HG03460 (cell line): Measurements from ENCODE around the gene TMEM97.

ENCODE experiments used
- ATAC-seq: cut with Tn5 transposase; IDR thresholded peaks from one replicate; pipeline ENCODE4 v1.9.1; 2021; ENCODE audit not compliant: unreplicated experiment

Gene TMEM97

DNA sequence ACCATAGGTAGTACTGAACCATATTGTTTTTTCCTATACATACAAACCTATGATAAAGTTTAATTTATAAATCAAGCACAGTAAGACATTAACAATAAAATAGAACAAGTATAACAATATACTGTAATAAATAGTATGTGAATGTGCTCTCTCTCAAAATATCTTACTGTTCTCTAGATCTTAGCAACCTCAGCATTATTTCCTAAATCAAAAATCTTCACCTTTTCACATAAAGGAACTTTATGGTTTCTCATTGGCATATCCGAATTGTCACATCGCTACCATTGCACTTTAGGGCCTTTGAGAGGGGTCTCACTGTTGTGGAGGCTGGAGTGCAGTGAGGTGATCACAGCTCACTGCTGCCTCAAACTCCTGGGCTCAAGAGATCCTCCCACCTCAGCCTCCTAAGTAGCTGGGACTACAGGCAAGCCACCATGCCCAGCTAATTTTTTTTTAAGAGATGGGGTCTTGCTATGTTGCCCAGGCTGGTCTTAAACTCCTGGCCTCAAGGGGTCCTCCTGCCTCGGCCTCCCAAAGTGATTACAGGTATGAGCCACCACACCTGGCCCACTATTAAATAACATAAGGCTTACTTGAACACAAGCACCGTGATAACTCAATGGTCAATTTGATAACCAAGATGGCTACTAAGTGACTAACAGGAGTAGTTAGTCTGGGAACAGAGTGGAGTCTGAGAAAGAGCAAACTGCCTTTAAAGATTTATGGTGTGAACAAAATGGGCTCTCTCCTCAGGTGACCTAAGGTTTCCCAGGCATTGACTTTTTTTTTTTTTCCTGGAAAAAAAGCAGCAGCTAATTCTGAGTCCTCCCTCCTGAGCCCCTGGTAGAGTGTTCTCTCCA, 2.9 kb upstream of the TMEM97 start:
- ATAC-seq: no peak

GRCh38 chr17:28317099-28317965, 1.7 kb upstream of the TMEM97 start:
- ATAC-seq: no peak

GRCh38 chr17:28317966-28318758, 838 bp upstream of the TMEM97 start:
- no peak for ATAC-seq

DNA sequence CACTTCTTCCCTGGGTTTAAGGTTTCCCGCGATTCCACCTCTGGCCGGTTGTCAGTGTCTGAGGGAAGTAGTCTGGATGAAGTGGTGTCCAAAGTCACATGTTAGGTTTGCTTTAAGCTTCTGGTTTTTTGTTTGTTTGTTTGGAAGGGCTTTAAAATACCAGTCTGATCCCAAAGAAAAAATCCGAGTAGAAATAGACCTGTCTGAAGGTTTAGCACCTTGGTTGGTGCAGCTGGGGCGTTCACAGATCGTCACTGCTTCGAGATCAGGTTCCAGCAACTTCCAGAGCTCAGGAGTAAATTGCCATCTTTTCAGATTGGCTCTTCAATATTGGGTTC, 567 bp downstream of the TMEM97 start:
- no peak for ATAC-seq

DNA sequence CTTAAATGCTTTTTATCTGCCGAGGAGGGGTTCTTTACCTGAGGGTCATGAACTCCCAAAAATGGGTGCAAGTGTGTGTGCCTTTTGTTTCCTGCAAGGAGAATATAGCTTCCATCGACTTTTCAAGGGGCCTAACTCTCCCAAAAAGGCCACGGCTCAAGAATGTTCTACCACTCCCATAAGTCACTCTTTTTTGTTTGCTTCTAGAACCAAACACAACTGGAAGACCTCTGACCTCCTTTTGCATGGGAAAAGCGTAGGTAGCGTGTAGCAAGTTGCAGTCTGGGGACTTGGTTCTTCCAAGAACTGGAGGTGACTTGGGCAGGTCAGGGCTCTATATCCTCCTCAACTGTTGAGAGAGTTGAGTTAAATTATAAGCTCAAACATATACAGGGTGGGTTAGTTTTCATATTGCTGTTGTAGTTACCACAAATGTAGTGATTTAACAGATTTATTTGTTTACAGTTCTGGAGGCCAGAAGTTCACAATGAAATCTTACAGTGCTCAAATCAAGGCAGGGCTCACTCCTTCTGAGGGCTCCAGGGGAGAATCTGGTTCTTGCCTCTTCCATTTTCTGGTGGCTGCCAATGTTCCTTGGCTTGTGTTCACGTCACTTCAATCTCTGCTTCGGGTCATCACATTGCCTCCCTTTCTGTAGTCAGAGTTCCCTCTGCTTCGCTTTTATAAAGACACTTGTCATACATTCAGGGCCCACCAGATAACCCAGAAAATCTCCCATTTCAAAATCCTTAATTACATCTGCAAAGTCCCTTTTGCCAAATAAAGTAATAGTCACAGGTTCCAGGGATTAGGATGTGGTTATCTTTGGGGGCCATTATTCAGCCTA, 1.4 kb downstream of the TMEM97 start:
- no peak for ATAC-seq

DNA sequence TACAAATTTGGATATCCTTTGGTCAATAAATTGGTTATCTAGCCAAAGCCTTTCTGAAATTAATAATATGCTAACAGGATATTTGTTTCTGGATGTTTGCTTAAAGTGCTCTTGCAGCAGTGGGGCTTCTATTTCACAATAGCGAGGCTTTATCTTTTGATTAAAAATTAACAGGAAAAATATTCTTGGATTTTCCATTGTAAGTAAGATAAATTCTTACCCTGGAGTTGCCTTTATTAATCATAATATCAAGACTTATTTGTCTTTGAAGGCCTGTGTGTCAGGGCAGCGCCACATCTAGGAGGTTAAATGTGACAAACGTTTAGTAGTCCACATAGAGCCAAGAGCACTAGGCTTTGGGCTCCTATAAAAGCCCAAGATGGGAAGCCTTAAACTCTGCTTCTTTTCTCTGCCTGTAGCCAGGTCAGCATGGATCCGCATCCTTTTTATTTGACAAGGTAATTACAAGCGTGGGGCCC, 5.3 kb downstream of the TMEM97 start:
- ATAC-seq: no peak

DNA sequence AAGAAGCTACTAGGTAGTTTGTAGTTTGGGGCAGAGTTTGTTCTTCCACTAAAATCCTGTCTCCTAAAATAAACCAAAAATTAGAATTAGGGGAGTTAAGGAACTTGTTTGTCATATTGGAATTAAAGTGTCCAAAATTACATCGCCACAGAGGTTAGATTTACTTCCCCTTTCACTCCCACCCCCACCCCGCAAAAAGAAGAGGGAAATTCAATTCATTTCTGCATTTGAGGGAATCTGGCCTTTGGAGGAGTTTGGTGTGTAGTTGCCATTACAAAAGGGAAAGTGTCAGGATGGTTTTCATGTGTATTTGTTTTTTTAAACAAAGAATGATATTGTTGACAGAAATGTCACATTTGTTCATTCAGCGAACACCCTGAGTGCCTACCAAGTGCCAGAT, 5.8 kb downstream of the TMEM97 start:
- ATAC-seq: no peak

DNA sequence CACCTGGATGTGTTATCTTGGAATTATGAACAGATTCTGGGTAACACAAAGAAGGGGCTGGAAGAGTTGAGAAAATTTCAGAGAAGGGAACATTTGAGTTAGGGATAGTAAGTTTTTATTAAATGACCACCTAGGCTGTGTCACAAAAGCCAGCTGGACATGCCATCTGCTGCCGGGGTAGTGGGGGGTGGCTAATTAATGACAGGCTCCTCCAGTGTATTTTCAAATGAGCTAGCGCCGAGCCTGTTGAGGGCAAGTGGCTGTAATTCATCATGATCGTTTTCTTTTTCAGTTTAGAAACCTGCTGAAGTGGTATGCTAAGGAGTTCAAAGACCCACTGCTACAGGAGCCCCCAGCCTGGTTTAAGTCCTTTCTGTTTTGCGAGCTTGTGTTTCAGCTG, 6.2 kb downstream of the TMEM97 start:
- no peak for ATAC-seq

GRCh38 chr17:28326114-28326513, 7.1 kb downstream of the TMEM97 start:
- ATAC-seq: no peak

DNA sequence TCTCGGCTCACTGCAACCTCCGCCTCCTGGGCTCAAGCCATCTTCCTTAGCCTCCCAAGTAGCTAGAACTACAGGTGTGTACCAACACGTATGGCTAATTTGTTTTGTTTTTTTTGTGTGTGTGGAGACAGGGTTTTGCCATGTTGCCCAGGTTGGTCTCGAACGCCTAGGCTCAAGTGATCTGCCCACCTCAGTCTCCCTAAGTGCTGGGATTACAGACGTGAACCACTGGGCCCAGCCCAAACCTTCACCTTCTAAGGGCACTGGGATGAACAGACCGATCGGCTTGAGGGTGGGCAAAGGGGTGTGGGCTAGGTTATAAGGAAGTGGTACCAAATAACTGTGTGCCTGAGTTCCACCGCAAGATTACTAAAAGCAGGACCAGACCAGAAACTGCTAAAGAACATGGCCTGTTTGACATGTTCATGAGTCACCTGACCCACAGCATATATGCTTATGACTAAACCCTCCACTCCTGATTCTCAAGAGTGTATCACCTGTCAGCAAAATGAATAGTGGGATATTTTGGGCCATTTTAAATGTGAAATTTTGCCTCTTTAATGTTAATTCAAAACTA, 8.1 kb downstream of the TMEM97 start:
- no peak for ATAC-seq

DNA sequence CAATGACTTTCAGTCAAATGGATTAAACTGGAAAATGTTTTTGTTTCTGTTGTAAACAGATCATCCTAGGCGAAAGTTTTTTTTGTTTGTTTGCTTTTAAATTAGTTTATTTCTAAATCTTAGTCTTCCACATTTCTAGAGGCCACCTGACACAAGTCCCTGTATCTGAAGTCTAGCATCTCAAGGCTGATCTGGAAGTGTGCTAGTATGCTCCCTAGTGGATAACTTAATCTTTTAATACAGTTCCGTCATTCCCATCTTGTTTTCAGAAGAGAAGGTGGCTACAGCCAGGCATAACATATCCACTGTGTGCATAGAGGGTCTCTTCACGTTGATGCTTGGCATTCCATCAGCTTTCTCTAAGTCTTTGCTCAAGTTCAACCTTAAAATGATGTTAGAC, 8.7 kb downstream of the TMEM97 start:
- no peak for ATAC-seq

DNA sequence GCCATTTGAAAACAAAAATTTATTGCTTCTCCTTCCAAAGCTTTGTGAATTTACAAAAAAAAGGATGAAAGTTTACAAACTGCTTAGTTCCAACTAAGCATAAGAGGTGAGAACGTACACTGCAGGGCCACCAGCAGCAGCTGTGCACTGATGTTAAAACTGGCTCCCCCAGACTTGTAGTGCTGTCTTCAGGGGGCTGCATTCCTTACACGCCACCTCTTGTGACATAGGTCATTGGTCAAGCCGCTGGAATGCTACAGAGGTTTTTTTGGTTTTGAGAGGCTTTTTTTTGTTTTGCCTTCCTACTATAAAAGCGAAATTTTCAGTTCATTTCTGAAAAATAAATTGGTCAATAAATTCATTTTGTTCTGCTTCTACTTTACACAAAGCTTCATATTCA, 9.3 kb downstream of the TMEM97 start:
- no peak for ATAC-seq

DNA sequence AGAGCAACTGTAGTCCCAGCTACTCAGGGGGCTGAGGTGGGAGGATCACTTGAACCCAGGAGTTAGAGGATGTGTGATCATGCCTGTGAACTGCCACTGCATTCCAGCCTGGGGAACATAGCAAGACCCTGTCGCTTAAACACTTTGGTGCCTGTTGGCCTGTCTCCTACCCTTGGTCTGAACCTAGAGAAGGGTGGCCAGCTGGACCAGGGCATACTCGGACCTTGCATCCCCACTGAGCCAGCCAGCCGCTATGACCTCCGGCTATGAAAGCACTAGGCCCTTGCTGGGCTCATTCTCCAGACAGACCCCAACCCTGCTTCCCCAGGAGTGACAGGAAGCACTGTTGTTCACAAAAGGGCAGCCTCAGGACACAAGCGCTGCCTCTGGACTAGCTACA, 11.7 kb downstream of the TMEM97 start:
- no peak for ATAC-seq

- ATAC-seq: no peak
Measured at GRCh38 chr17:28331891-28332420, 13.0 kb downstream of the TMEM97 start.

DNA sequence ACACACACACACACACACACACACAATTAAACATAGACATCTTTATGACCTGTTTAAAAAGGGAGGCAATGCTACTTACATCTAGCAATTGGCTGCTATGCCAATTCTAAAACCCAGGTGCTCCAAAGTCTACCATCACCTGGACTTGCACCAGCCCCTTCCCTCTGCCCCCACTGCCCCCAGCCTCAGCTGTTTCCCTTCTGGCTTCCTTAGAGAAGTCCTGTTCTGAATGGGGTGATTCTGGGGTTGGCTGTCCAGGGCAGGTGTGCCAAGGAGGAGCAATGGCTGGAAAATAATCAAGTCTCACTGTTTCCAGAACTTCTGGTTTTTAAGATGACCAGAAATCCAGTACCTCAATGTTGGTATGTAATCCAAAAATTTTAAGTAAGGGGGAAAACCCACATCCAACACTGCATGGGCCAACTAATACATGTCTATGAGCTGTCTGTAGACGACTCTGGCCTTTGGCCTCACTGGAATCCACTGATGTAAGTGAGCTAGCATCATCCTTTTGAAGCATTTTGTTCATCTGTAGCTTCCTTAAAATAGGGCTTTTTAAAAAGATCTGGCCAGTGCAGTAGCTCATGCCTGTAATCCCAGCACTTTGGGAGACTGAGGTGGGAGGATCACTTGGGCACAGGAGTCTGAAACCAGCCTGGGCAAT, 14.2 kb downstream of the TMEM97 start:
- ATAC-seq: no peak

GRCh38 chr17:28334171-28334570, 15.2 kb downstream of the TMEM97 start:
- ATAC-seq: no peak

GRCh38 chr17:28334666-28335200, 15.7 kb downstream of the TMEM97 start:
- ATAC-seq: peak; percentile 0

- peak; percentile 95 for ATAC-seq
Measured at GRCh38 chr17:28335201-28335958, 16.4 kb downstream of the TMEM97 start, which contains the start of the genes IFT20 and TNFAIP1. IFT20 (minus strand) TSS chr17:28335472; CDS start chr17:28331985, 3,487 bp downstream. TNFAIP1 (plus strand) TSS chr17:28335761; CDS start chr17:28339522, 3,761 bp downstream.
